OCI-LY7 (cell line): ENCODE data around the gene ITPKB.

Experiments used
- CTCF ChIP-seq: fragments of 200-600 bp; sonication (generic); conservative IDR thresholded peaks from 2 replicates; pipeline ENCODE4 v1.5.1; 2014; ENCODE audit warnings: mild to moderate bottlenecking, antibody characterized with exemption, low read length, moderate library complexity, mixed read lengths
- EZH2phosphoT487 ChIP-seq: fragments of 200-600 bp; sonication (generic); IDR thresholded peaks from 2 replicates; pipeline ENCODE4 v1.6.1; 2018; ENCODE audit warnings: low read depth, borderline replicate concordance, mild to moderate bottlenecking, mixed run types, antibody characterized with exemption, low read length, moderate library complexity, mixed read lengths

- TF ChIP-seq CTCF (peak; percentile 56), EZH2phosphoT487 (no peak)
Measured at GRCh38 chr1:226736908-226737818, 1.9 kb downstream of the ITPKB start.
